Middle frontal gyrus (tissue), 1 donor: Measurements from ENCODE around the gene F12.
"Not testable (repeated sequence)": the region's sequence is repeated elsewhere in the genome, so short reads cannot be mapped to it uniquely, and the experiment has no call there.

Source experiments
- DNase-seq: peaks from one replicate; pipeline ENCODE4 v3.0.0-alpha.2; 2015; ENCODE audit warnings: low spot score; ENCODE audit errors: extremely low spot score

The F12 gene

DNA sequence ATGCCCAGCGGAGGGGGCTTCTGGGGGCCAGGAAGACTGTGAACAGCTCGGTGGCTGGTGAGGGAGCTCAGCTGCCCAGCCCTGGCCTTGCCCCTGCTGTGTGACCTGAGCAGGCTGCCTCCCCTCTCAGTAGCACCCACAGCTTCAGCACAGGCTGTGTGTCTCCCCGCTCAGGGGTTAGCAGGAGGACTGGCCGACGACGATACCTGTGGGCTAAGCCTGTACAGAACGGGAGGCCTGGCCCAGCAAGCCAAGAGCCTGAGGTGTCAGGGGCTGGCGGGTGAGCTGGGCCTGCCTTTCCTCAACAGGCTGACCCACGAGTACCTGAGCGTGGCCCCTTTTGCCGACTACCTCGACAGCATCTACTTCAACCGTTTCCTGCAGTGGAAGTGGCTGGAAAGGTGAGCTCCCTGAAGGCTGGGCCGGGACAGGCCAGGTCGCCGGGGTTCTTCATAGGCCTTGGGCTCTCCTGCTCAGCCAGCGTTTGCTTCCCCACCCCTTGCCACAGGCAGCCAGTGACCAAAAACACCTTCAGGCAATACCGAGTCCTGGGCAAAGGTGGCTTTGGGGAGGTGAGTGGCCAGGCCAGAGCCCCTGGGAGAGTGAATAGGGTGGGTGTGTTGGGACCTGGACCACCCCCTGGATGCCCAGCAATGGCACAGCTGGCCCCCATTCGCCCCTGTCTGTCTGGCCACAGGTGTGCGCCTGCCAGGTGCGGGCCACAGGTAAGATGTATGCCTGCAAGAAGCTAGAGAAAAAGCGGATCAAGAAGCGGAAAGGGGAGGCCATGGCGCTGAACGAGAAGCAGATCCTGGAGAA lies 23.7 kb upstream of the F12 start:
- no peak for DNase-seq

DNA sequence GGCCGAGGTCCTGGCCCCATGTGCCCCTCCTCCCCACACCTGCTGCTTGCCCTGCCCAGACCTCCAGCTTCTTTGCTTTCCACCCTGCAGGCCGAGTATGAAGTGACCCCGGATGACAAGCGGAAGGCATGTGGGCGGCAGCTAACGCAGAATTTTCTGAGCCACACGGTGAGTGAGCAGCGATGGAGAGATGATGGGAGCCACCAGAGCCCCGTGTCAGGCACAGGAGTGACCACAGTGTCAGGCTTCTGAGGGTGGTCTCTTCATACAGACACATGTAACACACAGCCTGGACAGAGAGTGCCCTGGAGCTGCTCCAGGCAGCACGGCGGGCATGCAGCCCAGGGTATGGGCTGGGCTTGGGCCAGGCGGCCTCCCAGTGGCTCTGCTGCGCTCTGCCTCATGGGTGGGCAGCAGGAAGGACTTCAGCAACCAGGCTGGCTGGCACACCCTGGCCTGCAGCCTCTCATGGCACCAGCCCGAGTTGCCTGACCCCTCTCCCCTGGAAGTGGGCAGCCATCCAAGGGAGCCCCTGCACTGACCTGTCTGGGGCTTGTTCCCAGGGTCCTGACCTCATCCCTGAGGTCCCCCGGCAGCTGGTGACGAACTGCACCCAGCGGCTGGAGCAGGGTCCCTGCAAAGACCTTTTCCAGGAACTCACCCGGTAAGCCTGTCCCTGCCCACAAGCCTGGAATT lies 22.9 kb upstream of the F12 start:
- DNase-seq = no peak

- no peak for DNase-seq
Measured at GRCh38 chr5:177431317-177432142, 22.2 kb upstream of the F12 start.

DNA sequence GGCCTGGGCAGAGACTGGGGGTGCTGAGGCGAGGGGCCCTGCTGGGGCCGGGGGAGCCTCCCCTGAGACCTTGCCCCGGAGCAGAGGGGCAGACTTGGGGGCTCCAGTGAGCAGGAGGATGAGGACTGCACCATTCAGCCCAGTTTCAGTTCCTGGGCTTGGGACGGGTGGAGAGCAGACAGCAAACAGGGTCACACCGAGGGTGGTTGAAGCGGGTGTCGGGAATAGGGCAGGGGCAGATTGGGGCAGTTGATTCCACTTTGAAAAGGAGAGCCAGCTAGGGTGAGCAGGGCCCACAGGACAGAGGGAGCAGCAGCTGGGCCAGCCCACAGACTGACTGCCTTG lies 21.6 kb upstream of the F12 start:
- no peak for DNase-seq

GRCh38 chr5:177430140-177430951 lies 21.0 kb upstream of the F12 start:
- no peak for DNase-seq

DNA sequence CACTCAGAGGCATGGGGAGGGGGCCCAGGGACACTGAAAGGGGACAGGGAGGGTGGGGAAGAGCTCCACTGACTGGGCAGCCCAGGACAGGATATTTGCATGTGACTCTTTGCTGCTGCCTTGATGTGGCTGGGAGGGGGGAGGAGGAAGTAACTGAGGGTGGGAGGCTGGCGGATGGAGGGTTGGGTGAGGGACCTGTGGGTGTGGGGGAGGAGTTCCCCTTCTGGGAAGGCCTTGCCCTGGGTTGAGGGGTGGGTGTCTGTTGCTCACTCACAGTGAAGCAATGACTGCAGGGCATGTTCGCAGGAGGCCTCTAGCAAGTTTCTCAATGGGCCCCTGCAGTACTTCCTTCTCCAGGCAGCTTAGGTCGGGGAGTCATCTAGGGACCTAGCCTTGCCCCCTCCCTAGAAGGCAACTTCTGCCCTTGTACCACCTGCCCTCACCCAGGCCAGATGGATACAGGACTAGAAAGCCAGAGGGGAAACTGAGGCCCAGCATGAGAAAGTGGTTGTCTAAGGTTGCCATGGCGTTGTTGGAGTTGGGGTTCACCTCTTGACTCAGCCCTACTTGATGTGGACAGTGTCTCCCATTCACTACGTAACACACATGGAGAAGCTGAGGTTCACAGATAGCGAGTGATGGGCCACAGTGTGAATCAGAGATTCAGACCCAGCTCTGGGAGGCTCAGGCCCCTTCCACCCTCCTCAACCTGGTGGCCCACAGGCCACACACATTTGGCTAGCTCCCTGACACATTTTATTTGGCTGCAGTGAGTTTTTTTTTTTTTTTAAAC lies 20.1 kb upstream of the F12 start:
- DNase-seq = no peak

DNA sequence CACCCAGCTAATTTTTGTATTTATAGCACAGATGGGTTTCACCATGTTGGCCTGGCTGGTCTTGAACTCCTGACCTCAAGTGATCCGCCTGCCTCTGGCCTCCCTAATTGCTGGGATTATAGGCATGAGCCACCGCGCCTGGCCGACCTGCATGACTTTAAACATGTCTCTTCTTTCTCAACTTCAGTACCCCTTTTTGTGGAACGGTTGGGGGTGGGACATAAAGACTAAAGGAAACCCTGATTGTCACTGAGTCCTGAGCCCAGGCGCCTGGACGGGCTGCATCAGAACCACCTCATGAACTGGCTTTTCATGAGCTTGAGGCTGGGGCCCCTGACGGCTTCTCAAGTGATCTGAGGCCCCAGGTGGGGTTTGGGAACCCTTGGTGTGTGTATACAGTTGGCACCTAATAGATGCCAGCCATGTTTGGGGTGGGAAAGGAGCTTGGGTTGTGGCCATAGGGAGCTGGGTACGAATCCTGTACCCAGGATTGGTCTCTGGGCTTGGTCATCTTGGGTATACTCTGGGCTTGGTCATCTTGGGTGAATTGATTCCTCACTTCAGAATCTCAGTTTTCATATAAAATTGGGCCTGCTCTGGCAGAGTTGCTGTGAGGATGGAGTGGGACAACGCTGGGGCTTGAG lies 19.3 kb upstream of the F12 start:
- no peak for DNase-seq

GRCh38 chr5:177427919-177428573 lies 18.7 kb upstream of the F12 start:
- DNase-seq = no peak

- no peak for DNase-seq
Measured at GRCh38 chr5:177427211-177427822, 18.0 kb upstream of the F12 start.

GRCh38 chr5:177426566-177427210 lies 17.3 kb upstream of the F12 start, which contains the start of gene GRK6:
Gene GRK6, plus strand, starts transcription at chr5:177426676. Its CDS starts 170 bp downstream, at chr5:177426846.
- DNase-seq = no peak

DNA sequence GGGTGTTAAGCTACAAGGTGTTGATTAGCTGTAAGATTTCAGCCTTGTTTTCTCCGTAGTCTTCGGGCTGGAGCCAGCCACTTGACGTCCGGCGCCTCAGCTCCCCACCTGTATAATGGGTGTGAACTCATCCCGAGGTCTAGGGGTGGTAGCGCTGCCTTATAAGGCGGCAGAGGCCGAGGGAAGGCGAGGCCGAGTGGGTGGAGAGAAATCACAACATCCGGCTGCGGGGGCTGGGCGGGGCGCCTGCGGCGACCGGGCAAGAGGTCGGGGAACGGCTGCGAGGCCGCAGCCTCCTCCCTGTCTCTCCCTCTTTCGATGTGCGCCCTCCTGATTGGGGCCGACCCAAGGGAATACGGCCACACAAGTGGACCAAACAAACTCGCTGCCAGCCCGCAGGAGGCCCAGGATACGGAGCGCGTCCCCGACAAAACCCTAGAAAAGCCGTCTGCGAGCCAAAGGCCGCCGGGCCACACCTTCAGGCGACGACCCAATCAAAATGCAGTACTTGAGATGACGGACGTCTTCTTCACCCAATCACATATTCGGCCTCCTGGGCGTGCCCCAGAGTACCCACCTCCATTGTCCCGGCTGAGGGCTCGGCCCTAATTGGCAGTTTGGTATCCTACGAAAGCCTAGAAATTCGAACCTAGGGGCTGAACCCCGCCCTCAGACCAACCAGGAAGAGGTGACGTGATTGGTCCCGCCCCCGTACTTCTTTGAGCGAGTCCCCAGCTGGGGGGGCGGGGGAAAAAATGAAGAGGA lies 16.6 kb upstream of the F12 start:
- DNase-seq = peak; percentile 99

DNA sequence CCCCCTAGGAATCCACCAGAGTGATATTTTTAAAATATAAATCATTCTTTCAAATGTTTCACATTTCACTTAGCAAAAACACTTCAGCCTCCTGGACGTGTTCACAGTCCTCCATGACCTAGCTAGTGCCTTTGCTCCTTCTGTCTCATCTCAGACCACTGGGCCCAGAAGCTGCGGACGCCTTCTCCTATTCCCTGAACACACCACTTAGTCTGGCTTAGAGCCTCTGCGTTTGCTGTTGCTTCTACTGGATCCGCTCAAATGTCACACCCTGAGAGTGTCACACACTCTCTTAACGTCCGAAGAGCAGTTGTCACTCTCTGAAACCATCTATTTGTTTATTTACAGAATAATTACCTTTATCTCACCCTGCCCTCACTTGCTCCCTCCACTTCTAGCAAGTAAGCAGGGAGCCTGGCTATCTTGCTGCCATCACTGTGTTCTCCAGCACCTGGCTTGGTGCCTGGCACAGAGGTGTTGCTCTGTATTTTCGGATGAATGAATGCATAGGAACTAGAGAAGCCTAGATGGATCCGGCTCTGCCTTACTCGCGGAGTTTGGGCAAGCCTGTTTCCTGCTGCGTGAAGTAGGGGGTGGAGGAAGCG lies 15.9 kb upstream of the F12 start:
- no peak for DNase-seq

DNA sequence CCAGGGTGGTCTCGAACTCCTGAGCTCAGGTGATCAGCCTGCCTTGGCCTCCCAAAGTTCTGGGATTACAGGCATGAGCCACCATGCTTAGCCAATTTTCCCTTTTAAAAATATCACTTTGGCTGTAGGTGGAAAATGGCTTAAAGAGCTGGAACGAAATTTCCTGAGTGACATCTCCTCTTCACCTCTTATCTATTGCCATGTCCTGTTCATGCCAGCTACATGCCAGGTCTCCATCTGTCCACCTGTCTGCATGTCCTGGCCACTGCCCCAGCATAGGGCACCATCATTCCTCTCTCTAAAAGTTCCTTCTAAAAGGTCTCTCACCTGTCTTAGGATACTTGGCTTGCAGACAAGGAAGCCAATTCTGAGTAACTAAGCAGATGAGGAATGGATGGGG lies 14.3 kb upstream of the F12 start:
- no peak for DNase-seq

GRCh38 chr5:177421062-177421798 lies 11.9 kb upstream of the F12 start:
- DNase-seq = no peak

- DNase-seq = not testable (repeated sequence)
Measured at GRCh38 chr5:177420472-177420871, 11.1 kb upstream of the F12 start.

DNA sequence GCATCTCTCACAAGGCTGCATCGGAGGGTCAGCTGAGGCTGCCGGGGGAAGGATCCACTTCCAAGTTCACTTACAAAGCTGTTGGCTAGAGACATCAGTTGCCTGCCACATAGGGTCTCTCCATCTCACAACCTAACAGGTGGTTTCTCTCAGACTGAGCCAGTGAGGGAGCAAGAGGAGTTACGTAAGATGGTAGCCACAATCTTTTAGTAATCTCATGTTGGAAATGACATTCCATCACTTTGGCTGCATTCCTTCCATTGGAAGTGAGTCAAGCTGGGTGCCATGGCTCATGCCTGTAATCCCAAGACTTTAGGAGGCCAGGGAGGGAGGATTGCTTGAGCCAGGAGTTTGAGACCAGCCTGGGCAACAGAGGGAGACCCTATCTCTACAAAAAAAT lies 9.7 kb upstream of the F12 start:
- no peak for DNase-seq

DNA sequence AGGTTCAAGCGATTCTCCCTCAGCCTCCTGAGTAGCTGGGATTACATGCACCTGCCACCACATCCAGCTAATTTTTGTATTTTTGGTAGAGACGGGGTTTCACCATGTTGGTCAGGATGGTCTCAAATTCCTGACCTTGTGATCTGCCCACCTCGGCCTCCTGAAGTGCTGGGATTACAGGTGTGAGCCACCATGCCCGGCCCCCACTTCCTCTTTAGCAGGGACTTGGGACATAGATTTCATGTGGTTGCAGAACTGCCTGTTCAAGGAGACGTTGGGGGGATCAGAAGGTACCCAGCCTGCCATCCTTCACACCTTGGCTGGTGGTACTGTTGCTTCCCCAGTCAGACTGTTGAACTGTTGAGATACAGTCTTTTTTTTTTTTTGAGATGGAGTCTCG lies 7.7 kb upstream of the F12 start:
- DNase-seq = not testable (repeated sequence)
